ENCODE results near the gene SULT1A2. TPM values are rescaled to one million over a fixed set of nuclear protein-coding genes. Genes with fewer than 3 reads are reported as not detected.
A peak's percentile ranks its signal among the peaks of the same experiment; 100 is the strongest.

The SULT1A2 gene
- total and polyA plus RNA-seq, 2 of the 13 experiments (the other 11 are each of a cell fraction or from before 2014, with no cell fraction given) = 33.0 to 34.2 TPM

DNA sequence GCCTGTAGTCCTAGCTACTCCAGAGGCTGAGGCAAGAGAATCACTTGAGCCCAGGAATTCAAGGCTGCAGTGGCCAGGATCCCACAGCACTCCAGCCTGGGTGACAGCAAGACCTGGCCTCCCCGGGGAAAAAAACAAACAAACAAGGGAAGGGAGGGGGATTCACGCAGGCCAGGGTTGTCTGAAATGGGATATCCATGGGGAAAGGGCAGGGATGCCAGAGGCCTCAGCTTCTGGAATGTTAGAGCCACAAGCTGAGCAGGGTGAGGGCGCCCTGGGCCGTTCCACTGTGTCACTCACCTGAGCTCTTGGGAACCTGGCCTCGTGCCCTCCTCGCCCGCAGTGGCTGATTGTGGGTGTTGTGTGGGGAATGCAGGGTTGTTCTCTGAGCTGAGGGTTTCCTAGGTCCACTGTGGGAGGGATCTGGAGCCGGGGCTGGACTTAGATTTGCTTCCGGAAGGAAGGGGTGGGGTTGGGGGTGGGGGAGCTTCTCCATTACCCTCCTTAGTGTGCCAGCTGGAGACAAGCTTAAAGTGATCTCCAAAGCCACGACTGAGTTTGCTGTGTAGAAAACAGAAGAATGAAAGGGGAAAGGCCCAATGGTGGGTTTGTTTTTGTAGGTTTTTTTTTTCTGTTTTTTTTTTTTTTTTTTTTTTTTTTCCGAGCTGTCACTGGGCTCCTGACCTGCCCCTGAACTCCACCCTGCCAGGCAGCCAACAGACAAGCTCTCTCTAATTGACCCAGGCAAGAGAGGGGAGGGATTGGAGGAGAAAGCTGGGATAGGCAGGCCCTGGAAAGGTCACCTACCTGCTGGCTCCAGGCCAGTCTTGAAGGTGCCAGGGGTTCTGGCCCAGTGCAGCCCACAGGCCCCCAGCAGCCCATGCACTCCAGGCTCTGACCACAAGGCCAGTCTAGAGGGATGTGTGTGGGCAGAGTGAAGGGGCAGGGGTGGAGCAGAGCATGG, 13.1 kb upstream of the SULT1A2 start, which contains the start of gene SULT1A1 (continued):
- TF ChIP-seq ZSCAN21 (CRISPR knock-in tag; IDR thresholded peaks at IDR 0.05; ENCODE audit: borderline replicate concordance) (peak; percentile 100), HNRNPL (IDR thresholded peaks at IDR 0.05; ENCODE audit: low read depth, low read length) (peak; percentile 76; the same call in 1 of the 2 replicates), RFX1 (IDR thresholded peaks at IDR 0.05) (no peak), RORA (CRISPR knock-in tag; IDR thresholded peaks at IDR 0.05) (no peak), ZNF775 (CRISPR knock-in tag; IDR thresholded peaks at IDR 0.05; ENCODE audit: borderline replicate concordance) (0 out of 2 replicates have a peak, but pooled peaks have one; percentile 11), ZNF552 (CRISPR knock-in tag; IDR thresholded peaks at IDR 0.05; ENCODE audit: borderline replicate concordance) (no peak), ZNF879 (CRISPR knock-in tag; IDR thresholded peaks at IDR 0.05) (peak; percentile 77; the same call in 1 of the 2 replicates), ZFX (CRISPR knock-in tag; IDR thresholded peaks at IDR 0.05; ENCODE audit: low read depth) (peak; percentile 89), CBX2 (IDR thresholded peaks at IDR 0.05; ENCODE audit: low read depth, low read length) (no peak), CBX2 (CRISPR knock-in tag; IDR thresholded peaks at IDR 0.05; ENCODE audit: low read depth) (no peak), ZNF75D (CRISPR knock-in tag; IDR thresholded peaks at IDR 0.05; ENCODE audit: borderline replicate concordance) (no peak), ZNF556 (CRISPR knock-in tag; IDR thresholded peaks at IDR 0.05; ENCODE audit: borderline replicate concordance) (peak; percentile 18; the same call in 1 of the 2 replicates), ZNF780A (CRISPR knock-in tag; IDR thresholded peaks at IDR 0.05) (no peak), NONO (IDR thresholded peaks at IDR 0.05) (no peak), NONO (CRISPR knock-in tag; conservative IDR thresholded peaks at IDR 0.05) (peak; percentile 76)
- TF ChIP-seq, protein P1, sequence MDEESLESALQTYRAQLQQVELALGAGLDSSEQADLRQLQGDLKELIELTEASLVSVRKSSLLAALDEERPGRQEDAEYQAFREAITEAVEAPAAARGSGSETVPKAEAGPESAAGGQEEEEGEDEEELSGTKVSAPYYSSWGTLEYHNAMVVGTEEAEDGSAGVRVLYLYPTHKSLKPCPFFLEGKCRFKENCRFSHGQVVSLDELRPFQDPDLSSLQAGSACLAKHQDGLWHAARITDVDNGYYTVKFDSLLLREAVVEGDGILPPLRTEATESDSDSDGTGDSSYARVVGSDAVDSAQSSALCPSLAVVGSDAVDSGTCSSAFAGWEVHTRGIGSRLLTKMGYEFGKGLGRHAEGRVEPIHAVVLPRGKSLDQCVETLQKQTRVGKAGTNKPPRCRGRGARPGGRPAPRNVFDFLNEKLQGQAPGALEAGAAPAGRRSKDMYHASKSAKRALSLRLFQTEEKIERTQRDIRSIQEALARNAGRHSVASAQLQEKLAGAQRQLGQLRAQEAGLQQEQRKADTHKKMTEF (CRISPR knock-in tag; IDR thresholded peaks at IDR 0.05) = 0 out of 2 replicates have a peak, but pooled peaks have one; percentile 13
- TF ChIP-seq, protein P2, sequence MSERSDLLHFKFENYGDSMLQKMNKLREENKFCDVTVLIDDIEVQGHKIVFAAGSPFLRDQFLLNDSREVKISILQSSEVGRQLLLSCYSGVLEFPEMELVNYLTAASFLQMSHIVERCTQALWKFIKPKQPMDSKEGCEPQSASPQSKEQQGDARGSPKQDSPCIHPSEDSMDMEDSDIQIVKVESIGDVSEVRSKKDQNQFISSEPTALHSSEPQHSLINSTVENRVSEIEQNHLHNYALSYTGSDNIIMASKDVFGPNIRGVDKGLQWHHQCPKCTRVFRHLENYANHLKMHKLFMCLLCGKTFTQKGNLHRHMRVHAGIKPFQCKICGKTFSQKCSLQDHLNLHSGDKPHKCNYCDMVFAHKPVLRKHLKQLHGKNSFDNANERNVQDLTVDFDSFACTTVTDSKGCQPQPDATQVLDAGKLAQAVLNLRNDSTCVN (CRISPR knock-in tag; IDR thresholded peaks at IDR 0.05; ENCODE audit: borderline replicate concordance) = peak; percentile 70
- TF ChIP-seq, protein P3, sequence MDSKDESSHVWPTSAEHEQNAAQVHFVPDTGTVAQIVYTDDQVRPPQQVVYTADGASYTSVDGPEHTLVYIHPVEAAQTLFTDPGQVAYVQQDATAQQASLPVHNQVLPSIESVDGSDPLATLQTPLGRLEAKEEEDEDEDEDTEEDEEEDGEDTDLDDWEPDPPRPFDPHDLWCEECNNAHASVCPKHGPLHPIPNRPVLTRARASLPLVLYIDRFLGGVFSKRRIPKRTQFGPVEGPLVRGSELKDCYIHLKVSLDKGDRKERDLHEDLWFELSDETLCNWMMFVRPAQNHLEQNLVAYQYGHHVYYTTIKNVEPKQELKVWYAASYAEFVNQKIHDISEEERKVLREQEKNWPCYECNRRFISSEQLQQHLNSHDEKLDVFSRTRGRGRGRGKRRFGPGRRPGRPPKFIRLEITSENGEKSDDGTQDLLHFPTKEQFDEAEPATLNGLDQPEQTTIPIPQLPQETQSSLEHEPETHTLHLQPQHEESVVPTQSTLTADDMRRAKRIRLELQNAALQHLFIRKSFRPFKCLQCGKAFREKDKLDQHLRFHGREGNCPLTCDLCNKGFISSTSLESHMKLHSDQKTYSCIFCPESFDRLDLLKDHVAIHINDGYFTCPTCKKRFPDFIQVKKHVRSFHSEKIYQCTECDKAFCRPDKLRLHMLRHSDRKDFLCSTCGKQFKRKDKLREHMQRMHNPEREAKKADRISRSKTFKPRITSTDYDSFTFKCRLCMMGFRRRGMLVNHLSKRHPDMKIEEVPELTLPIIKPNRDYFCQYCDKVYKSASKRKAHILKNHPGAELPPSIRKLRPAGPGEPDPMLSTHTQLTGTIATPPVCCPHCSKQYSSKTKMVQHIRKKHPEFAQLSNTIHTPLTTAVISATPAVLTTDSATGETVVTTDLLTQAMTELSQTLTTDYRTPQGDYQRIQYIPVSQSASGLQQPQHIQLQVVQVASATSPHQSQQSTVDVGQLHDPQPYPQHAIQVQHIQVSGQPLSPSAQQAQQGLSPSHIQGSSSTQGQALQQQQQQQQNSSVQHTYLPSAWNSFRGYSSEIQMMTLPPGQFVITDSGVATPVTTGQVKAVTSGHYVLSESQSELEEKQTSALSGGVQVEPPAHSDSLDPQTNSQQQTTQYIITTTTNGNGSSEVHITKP (CRISPR knock-in tag; IDR thresholded peaks at IDR 0.05; ENCODE audit: low read depth) = 0 out of 2 replicates have a peak, but pooled peaks have one; percentile 32
- TF ChIP-seq, protein P4, sequence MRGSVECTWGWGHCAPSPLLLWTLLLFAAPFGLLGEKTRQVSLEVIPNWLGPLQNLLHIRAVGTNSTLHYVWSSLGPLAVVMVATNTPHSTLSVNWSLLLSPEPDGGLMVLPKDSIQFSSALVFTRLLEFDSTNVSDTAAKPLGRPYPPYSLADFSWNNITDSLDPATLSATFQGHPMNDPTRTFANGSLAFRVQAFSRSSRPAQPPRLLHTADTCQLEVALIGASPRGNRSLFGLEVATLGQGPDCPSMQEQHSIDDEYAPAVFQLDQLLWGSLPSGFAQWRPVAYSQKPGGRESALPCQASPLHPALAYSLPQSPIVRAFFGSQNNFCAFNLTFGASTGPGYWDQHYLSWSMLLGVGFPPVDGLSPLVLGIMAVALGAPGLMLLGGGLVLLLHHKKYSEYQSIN (CRISPR knock-in tag; IDR thresholded peaks at IDR 0.05; ENCODE audit: borderline replicate concordance) = no peak
- TF ChIP-seq, protein P5, sequence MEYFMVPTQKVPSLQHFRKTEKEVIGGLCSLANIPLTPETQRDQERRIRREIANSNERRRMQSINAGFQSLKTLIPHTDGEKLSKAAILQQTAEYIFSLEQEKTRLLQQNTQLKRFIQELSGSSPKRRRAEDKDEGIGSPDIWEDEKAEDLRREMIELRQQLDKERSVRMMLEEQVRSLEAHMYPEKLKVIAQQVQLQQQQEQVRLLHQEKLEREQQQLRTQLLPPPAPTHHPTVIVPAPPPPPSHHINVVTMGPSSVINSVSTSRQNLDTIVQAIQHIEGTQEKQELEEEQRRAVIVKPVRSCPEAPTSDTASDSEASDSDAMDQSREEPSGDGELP (IDR thresholded peaks at IDR 0.05; ENCODE audit: borderline replicate concordance, low read depth) = peak; percentile 62; the same call in 1 of the 2 replicates
